ENCODE data around the gene RAET1L. TPM values are rescaled to one million over a fixed set of nuclear protein-coding genes. Genes with fewer than 3 reads are reported as not detected.

The RAET1L gene
- total RNA-seq, 1 experiment from 2014 or later = not detected

GRCh38 chr6:149990212-149990660 is 35.1 kb downstream of the RAET1L start (continued):
- TF ChIP-seq HMGXB4 (CRISPR knock-in tag; IDR thresholded peaks at IDR 0.05) (no peak), TEAD1 (CRISPR knock-in tag; IDR thresholded peaks at IDR 0.05) (no peak), IRF1 (CRISPR knock-in tag; IDR thresholded peaks at IDR 0.05) (no peak), SMAD4 (CRISPR knock-in tag; IDR thresholded peaks at IDR 0.05) (no peak), TP53 (CRISPR knock-in tag; IDR thresholded peaks at IDR 0.05) (no peak), CREM (CRISPR knock-in tag; IDR thresholded peaks at IDR 0.05) (no peak), JUN (CRISPR knock-in tag; IDR thresholded peaks at IDR 0.05) (no peak), CREB1 (CRISPR knock-in tag; IDR thresholded peaks at IDR 0.05) (no peak), ERG (CRISPR knock-in tag; IDR thresholded peaks at IDR 0.05) (no peak), GRHL2 (CRISPR knock-in tag; IDR thresholded peaks at IDR 0.05; ENCODE audit: insufficient replicate concordance, severe bottlenecking) (no peak), ZNF317 (CRISPR knock-in tag; IDR thresholded peaks at IDR 0.05; ENCODE audit: borderline replicate concordance, low read depth) (no peak)

GRCh38 chr6:149988550-149989346 is 36.6 kb downstream of the RAET1L start:
- DNase-seq (ENCODE audit: low spot score) (peak; percentile 72), ATAC-seq (peak; percentile 72)
- no peaks in the 10 kb centered on the region for H3K9me3 Mint-ChIP-seq
- POLR2A ChIA-PET = no interaction called here
- H3K4me3 Mint-ChIP-seq = peak overlapping the region; percentile 5
- no peaks in the 10 kb centered on the region for H3K36me3 Mint-ChIP-seq
- CTCF ChIA-PET = interaction anchor here (1.7 kb wide), 1 partner anchor 28 kb away, joined by 4 read pairs; no protein-coding TSS in a partner anchor
- H3K27me3 Mint-ChIP-seq (ENCODE audit: low read depth) = peaks cover 100% of the 10 kb centered on the region
- H3K27ac Mint-ChIP-seq = no peak overlapping the region
- peaks cover 37% of the 10 kb centered on the region for H3K4me1 Mint-ChIP-seq
- TF ChIP-seq MXD4 (CRISPR knock-in tag; IDR thresholded peaks at IDR 0.05; ENCODE audit: borderline replicate concordance) (no peak), ZNF121 (CRISPR knock-in tag; IDR thresholded peaks at IDR 0.05) (no peak), NFATC4 (CRISPR knock-in tag; IDR thresholded peaks at IDR 0.05) (no peak), NR3C1 (CRISPR knock-in tag; conservative IDR thresholded peaks at IDR 0.05; ENCODE audit: low read depth) (no peak), ZNF138 (CRISPR knock-in tag; conservative IDR thresholded peaks at IDR 0.05) (no peak), AFF4 (CRISPR knock-in tag; IDR thresholded peaks at IDR 0.05; ENCODE audit: borderline replicate concordance) (no peak), JUN (CRISPR knock-in tag; IDR thresholded peaks at IDR 0.05) (no peak), RORB (CRISPR knock-in tag; IDR thresholded peaks at IDR 0.05) (no peak), RELA (CRISPR knock-in tag; IDR thresholded peaks at IDR 0.05; ENCODE audit: borderline replicate concordance) (no peak), ESRRA (CRISPR knock-in tag; IDR thresholded peaks at IDR 0.05; ENCODE audit: borderline replicate concordance) (peak; percentile 56; the same call in 1 of the 2 replicates), NFE2L1 (CRISPR knock-in tag; IDR thresholded peaks at IDR 0.05) (no peak; the same call in 1 of the 2 replicates), USF2 (CRISPR knock-in tag; IDR thresholded peaks at IDR 0.05) (0 out of 2 replicates have a peak, but pooled peaks have one; percentile 14), ZNF317 (CRISPR knock-in tag; IDR thresholded peaks at IDR 0.05; ENCODE audit: borderline replicate concordance, low read depth) (no peak)

Measured in WTC11 (cell line).